Adrenal gland (tissue), 5 donors: ENCODE data around the gene ATP9B.

Experiments
- POLR2A ChIP-seq, 2 donors: fragments of 450-650 bp; IDR thresholded peaks; one replicate each; pipeline ENCODE4 v1.6.1; 2017; ENCODE audit warnings: antibody characterized with exemption in 2 of 2, mild to moderate bottlenecking in 2 of 2, moderate library complexity in 1 of 2
- TF ChIP-seq, protein P1 (sequence below), 6 experiments: fragments of 450-650 bp in 4 of 6; fragments of 200-600 bp in 2 of 6; sonication (generic) in 1 of 6; IDR thresholded peaks; 1 replicate in 5 of 6; 2 replicates in 1 of 6; pipeline versions ENCODE4 v1.5.1 to v1.8.0; 2016 to 2021; ENCODE audit warnings: antibody characterized with exemption in 6 of 6, mild to moderate bottlenecking in 2 of 6, moderate library complexity in 1 of 6
- donor health status: DM: no; HTN: no; CAD: no.

DNA sequence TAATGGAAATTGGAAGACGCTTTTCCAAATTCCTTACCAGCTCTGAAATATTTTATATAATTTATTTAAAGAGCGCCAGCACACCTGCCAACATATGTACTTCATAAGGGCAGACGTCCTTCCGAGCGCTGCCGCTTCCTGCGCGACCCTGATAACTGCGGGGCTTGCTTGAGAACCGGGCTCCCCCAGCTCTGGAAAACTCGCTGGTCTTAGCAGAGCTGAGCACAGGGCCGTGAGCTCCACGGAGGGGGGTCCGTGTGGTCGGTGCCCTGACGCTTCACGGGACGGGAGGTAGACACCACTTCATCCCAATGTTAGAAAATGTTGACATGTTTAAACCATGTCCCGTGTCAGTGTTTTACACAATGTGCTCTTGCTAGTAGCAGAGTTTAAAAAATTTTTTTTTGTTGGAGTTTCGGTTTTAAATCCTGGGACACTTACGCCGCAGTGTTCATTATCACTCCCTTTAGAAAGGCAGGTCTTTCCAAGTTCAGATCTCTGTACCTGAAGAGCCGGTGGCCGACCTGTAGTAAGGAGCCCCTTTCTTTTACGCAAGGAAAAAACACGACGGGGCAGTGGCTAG, 328.1 kb downstream of the ATP9B start:
- TF ChIP-seq, protein P1, sequence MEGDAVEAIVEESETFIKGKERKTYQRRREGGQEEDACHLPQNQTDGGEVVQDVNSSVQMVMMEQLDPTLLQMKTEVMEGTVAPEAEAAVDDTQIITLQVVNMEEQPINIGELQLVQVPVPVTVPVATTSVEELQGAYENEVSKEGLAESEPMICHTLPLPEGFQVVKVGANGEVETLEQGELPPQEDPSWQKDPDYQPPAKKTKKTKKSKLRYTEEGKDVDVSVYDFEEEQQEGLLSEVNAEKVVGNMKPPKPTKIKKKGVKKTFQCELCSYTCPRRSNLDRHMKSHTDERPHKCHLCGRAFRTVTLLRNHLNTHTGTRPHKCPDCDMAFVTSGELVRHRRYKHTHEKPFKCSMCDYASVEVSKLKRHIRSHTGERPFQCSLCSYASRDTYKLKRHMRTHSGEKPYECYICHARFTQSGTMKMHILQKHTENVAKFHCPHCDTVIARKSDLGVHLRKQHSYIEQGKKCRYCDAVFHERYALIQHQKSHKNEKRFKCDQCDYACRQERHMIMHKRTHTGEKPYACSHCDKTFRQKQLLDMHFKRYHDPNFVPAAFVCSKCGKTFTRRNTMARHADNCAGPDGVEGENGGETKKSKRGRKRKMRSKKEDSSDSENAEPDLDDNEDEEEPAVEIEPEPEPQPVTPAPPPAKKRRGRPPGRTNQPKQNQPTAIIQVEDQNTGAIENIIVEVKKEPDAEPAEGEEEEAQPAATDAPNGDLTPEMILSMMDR (IDR thresholded peaks at IDR 0.05), result no peak
- no peak for TF ChIP-seq POLR2A (IDR thresholded peaks at IDR 0.05)
